T-helper 1 cell treated with Interleukin-12 subunit alpha and Interleukin-12 subunit beta and Interleukin-4 antibody, amounts not matched to agents 30 μg/mL and 1 μg/mL, for 36 hours (primary cell): ENCODE data around the gene PRR14.
A peak's percentile ranks its signal among the peaks of the same experiment; 100 is the strongest.
"Not testable (repeated sequence)": the region's sequence is repeated elsewhere in the genome, so short reads cannot be mapped to it uniquely, and the experiment has no call there.

Source experiments
- H3K27ac Mint-ChIP-seq: one replicate; pipeline ENCODE4 v1.8.0; 2021; ENCODE audit warnings: mild to moderate bottlenecking, mixed read lengths
- H3K27me3 Mint-ChIP-seq: one replicate; pipeline ENCODE4 v1.8.0; 2021; ENCODE audit warnings: low read depth, mixed read lengths
- H3K36me3 Mint-ChIP-seq: one replicate; pipeline ENCODE4 v1.8.0; 2021; ENCODE audit warnings: low read depth, mixed read lengths
- H3K4me1 Mint-ChIP-seq: one replicate; pipeline ENCODE4 v1.8.0; 2021; ENCODE audit warnings: low read depth, mixed read lengths
- H3K4me3 Mint-ChIP-seq: one replicate; pipeline ENCODE4 v1.8.0; 2021; ENCODE audit warnings: mild to moderate bottlenecking, moderate library complexity, mixed read lengths
- H3K9me3 Mint-ChIP-seq: one replicate; pipeline ENCODE4 v1.8.0; 2021; ENCODE audit warnings: mixed read lengths

The PRR14 gene

DNA sequence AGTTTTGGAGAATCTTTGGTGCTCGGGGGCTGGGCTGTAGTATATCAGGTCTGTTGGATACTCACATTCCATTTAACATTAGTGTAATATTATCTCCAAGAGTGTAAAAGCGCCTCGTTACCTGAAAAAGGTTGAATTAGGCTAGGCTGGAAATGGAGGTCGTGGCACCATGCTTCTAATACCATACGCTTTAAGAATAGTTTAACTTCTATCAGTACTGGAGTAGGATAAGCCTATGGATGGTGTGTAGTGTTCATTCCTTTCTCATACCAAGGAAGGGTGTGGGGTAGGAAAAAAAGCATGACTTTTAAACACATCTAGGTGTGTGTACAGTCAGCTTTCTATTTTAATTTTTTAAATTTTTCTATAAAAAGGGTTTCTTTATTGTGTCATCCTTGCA, 50.2 kb downstream of the PRR14 start:
- H3K27ac Mint-ChIP-seq, result peak overlapping the region; percentile 41
- H3K4me1 Mint-ChIP-seq, result peaks cover 20% of the 10 kb centered on the region
- peak overlapping the region; percentile 21 for H3K4me3 Mint-ChIP-seq
- H3K27me3 Mint-ChIP-seq, result no peaks in the 10 kb centered on the region
- H3K9me3 Mint-ChIP-seq, result no peaks in the 10 kb centered on the region
- peaks cover 29% of the 10 kb centered on the region for H3K36me3 Mint-ChIP-seq

DNA sequence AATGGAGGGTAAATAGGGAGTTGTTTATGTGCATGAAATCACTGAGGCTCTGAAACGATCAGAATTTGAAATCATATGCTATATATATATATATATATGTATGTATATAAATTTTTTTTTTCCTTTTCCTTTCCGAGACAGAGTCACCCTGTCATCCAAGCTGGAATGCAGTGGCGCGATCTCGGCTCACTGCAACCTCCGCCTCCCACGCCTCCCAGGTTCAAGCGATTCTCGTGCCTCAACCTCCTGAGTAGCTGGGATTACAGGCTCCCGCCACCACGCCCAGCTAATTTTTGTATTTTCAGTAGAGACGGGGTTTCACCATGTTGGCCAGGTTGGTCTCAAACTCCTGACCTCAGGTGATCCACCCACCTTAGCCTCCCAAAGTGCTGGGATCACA, 52.3 kb downstream of the PRR14 start:
- Mint-ChIP-seq H3K4me1 (peaks cover 11% of the 10 kb centered on the region), H3K36me3 (peaks cover 44% of the 10 kb centered on the region)
- H3K27ac Mint-ChIP-seq, H3K4me3 Mint-ChIP-seq, H3K27me3 Mint-ChIP-seq, H3K9me3 Mint-ChIP-seq: not testable (repeated sequence)

DNA sequence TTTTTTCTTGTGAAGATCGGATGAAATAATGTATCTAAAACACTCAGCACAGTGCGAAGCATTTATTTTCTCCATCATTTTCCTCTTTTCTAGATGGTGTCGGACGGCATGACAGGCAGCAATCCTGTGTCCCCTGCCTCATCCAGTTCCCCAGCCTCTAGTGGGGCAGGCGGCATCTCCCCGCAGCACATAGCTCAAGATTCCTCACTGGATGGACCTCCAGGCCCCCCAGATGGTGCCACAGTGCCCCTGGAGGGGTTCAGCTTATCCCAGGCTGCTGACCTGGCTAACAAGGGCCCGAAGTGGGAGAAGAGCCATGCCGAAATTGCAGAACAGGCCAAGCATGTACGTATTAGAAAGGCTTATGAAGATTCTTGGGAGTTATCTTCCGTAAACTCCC, 53.2 kb downstream of the PRR14 start:
- Mint-ChIP-seq H3K27ac (no peak overlapping the region), H3K4me3 (no peak overlapping the region)

More for the DNA sequence above, 53.2 kb downstream of the PRR14 start:
- H3K36me3 Mint-ChIP-seq, result peaks cover 43% of the 10 kb centered on the region
- no peaks in the 10 kb centered on the region for H3K27me3 Mint-ChIP-seq
- peaks cover 11% of the 10 kb centered on the region for H3K4me1 Mint-ChIP-seq
- no peaks in the 10 kb centered on the region for H3K9me3 Mint-ChIP-seq
